Gastroesophageal sphincter (tissue), 4 donors: ENCODE measurements around the gene SIGMAR1. TPM values are rescaled to one million over a fixed set of nuclear protein-coding genes. Genes with fewer than 3 reads are reported as not detected.

Experiments
- ATAC-seq: fragments of 150-250 bp; one replicate; pipeline ENCODE4 v1.9.1; 2016; ENCODE audit warnings: mild to moderate bottlenecking, moderate library complexity
- H3K27ac ChIP-seq, 4 donors: fragments of 200-600 bp; sonication (generic) in 3 of 4; 1 replicate in 3 of 4; 2 replicates in 1 of 4; pipeline ENCODE4 v1.5.1; 2016 to 2019
- H3K27me3 ChIP-seq: fragments of 200-600 bp; sonication (generic); one replicate; pipeline ENCODE4 v1.5.1; 2019
- H3K36me3 ChIP-seq, 2 donors: fragments of 200-600 bp; sonication (generic); one replicate each; pipeline ENCODE4 v1.5.1; 2019; ENCODE audit warnings: control low read depth in 1 of 2
- H3K4me1 ChIP-seq, 3 donors: fragments of 200-600 bp; sonication (generic); 1 replicate in 2 of 3; 2 replicates in 1 of 3; pipeline ENCODE4 v1.5.1; 2016 to 2019; ENCODE audit warnings: control low read depth in 2 of 3
- H3K4me3 ChIP-seq, 2 donors: fragments of 200-600 bp; sonication (generic); one replicate each; pipeline ENCODE4 v1.5.1; 2019; ENCODE audit warnings: mild to moderate bottlenecking in 1 of 2, moderate library complexity in 1 of 2
- H3K9me3 ChIP-seq, 3 donors: fragments of 200-600 bp; sonication (generic); one replicate each; pipeline ENCODE4 v1.5.1; 2017 to 2019; ENCODE audit warnings: control low read depth in 2 of 3
- CTCF ChIP-seq, 4 experiments: fragments of 200-600 bp in 2 of 4; fragments of 450-650 bp in 2 of 4; sonication (generic) in 1 of 4; IDR thresholded peaks; one replicate each; pipeline ENCODE4 v1.5.1; 2017 to 2019; ENCODE audit warnings: antibody characterized with exemption in 4 of 4, mild to moderate bottlenecking in 2 of 4, moderate library complexity in 2 of 4
- EP300 ChIP-seq: sonication (generic); formaldehyde crosslinking; IDR thresholded peaks from one replicate; pipeline ENCODE4 v1.6.1; 2017; ENCODE audit warnings: antibody characterized with exemption, mild to moderate bottlenecking
- POLR2A ChIP-seq, 2 donors: fragments of 450-650 bp; IDR thresholded peaks; one replicate each; pipeline ENCODE4 v1.6.1; 2017; ENCODE audit warnings: antibody characterized with exemption in 2 of 2, mild to moderate bottlenecking in 2 of 2, moderate library complexity in 1 of 2
- POLR2AphosphoS5 ChIP-seq: sonication (generic); formaldehyde crosslinking; IDR thresholded peaks from one replicate; pipeline ENCODE4 v1.6.1; 2017; ENCODE audit warnings: antibody characterized with exemption
- WGBS, 2 donors: methylation state at CpG; one replicate each; pipeline ENCODE4 v1.1.5; 2018; ENCODE audit warnings: low coverage in 1 of 2; 5-methylcytosine and 5-hydroxymethylcytosine counted together
- total RNA-seq, 4 donors: library from RNA; depleted of rRNA; stranded (reverse); fragments of >200 nt; gene quantifications; one replicate each; pipeline ENCODE4 v1.1.0, GENCODE V29; 2016

Gene SIGMAR1
- total RNA-seq, 4 donors from 2014 or later = 58.2 to 152 (median 87.8) TPM

- H3K9me3 ChIP-seq = no peaks in the 10 kb centered on the region
- no peak for TF ChIP-seq EP300
- TF ChIP-seq CTCF (IDR thresholded peaks at IDR 0.05) = no peak
- TF ChIP-seq POLR2A (IDR thresholded peaks at IDR 0.05) = no peak
- no peak for TF ChIP-seq POLR2AphosphoS5
- H3K27ac ChIP-seq = no peak overlapping the region
- peak overlapping the region in 1 of 2 donors; percentile 53 for H3K4me3 ChIP-seq
- no peak for ATAC-seq
- WGBS, 2 donors = 30 to 37% methylated on average over 4 to 5 of the region's 5 CpGs
- H3K36me3 ChIP-seq = no peaks in the 10 kb centered on the region
- H3K4me1 ChIP-seq = peaks cover 0 to 32% (median 6%) of the 10 kb centered on the region in 3 donors
- peaks cover 64% of the 10 kb centered on the region for H3K27me3 ChIP-seq
These were observed 8.1 kb downstream of the SIGMAR1 start for GRCh38 chr9:34629491-34629808.

- H3K27me3 ChIP-seq = peaks cover 70% of the 10 kb centered on the region
- ATAC-seq = peak; percentile 81
- 1% methylated on average over 10 to 19 of the region's 69 CpGs for WGBS, 2 donors
- H3K4me1 ChIP-seq = peaks cover 0 to 32% (median 6%) of the 10 kb centered on the region in 3 donors
- no peak within 1 kb of the TSS for H3K27ac ChIP-seq
- no peaks in the 10 kb centered on the region for H3K9me3 ChIP-seq
- TF ChIP-seq EP300 = no peak
- peak in 2 of 4 experiments; percentile 6 to 10 for TF ChIP-seq CTCF (IDR thresholded peaks at IDR 0.05)
- no peaks in the 10 kb centered on the region for H3K36me3 ChIP-seq
- H3K4me3 ChIP-seq = peak within 1 kb of the TSS; percentile 12 to 53
These were observed 8.7 kb downstream of the SIGMAR1 start, which contains the start of gene ARID3C for GRCh38 chr9:34628656-34629490. Gene ARID3C, minus strand, starts transcription at chr9:34629066. Its CDS starts 1,052 bp downstream, at chr9:34628014.

GRCh38 chr9:34627716-34628655 is 9.6 kb downstream of the SIGMAR1 start:
- H3K9me3 ChIP-seq = no peaks in the 10 kb centered on the region
- H3K4me1 ChIP-seq = peaks cover 0 to 37% (median 11%) of the 10 kb centered on the region in 3 donors
- no peak overlapping the region for H3K27ac ChIP-seq
- no peak for ATAC-seq
- no peaks in the 10 kb centered on the region for H3K36me3 ChIP-seq
- peaks cover 79% of the 10 kb centered on the region for H3K27me3 ChIP-seq
- no peak for TF ChIP-seq POLR2A (IDR thresholded peaks at IDR 0.05)
- no peak for TF ChIP-seq EP300
- TF ChIP-seq CTCF (IDR thresholded peaks at IDR 0.05) = no peak
- TF ChIP-seq POLR2AphosphoS5 = no peak
- WGBS, 2 donors = 20 to 23% methylated on average over 4 to 9 of the region's 20 CpGs
- H3K4me3 ChIP-seq = peak overlapping the region in 1 of 2 donors; percentile 53

GRCh38 chr9:34625186-34625486 is 12.5 kb downstream of the SIGMAR1 start:
- Histone ChIP-seq H3K36me3 (no peaks in the 10 kb centered on the region), H3K9me3 (no peaks in the 10 kb centered on the region), H3K27me3 (peaks cover 89% of the 10 kb centered on the region), H3K4me3 (no peak overlapping the region), H3K4me1 (peaks cover 0 to 43% (median 11%) of the 10 kb centered on the region in 3 donors), H3K27ac (no peak overlapping the region)
- no peak for TF ChIP-seq EP300
- TF ChIP-seq CTCF (IDR thresholded peaks at IDR 0.05) = no peak
- no peak for TF ChIP-seq POLR2A (IDR thresholded peaks at IDR 0.05)
- TF ChIP-seq POLR2AphosphoS5 = no peak
- WGBS, 2 donors = 100% methylated on average over 1 of the region's 3 CpGs; no CpG with 5 or more reads in 1 of the 2 donors
- ATAC-seq = no peak
